Stimulated activated CD8-positive, alpha-beta memory T cell treated with anti-CD3 and anti-CD28 coated beads, Interleukin-2, amount 100 ng/mL, for 1 hour (primary cell): ENCODE measurements around the gene ESYT2.
"Not testable (repeated sequence)": the region's sequence is repeated elsewhere in the genome, so short reads cannot be mapped to it uniquely, and the experiment has no call there.

Source experiments
- DNase-seq, 2 donors: peaks; one replicate each; pipeline ENCODE4 v3.0.0-alpha.2; 2020; ENCODE audit warnings: low read depth in 2 of 2

ESYT2 gene

DNA sequence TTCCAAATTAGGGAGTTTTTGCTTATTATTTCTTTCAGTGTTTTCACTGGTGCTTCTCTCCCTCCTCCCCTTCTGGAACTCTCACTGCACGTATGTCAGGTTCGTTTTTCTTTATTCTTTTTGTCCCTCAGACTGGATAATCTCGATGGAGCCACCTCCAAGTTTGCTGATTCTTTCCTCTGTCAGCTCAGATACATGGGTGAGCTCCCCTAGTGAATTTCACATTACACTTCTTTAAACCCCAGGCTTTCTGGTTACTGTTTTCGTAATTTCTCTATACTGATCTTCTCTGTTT lies 103.9 kb downstream of the ESYT2 start:
- DNase-seq: no peak

DNA sequence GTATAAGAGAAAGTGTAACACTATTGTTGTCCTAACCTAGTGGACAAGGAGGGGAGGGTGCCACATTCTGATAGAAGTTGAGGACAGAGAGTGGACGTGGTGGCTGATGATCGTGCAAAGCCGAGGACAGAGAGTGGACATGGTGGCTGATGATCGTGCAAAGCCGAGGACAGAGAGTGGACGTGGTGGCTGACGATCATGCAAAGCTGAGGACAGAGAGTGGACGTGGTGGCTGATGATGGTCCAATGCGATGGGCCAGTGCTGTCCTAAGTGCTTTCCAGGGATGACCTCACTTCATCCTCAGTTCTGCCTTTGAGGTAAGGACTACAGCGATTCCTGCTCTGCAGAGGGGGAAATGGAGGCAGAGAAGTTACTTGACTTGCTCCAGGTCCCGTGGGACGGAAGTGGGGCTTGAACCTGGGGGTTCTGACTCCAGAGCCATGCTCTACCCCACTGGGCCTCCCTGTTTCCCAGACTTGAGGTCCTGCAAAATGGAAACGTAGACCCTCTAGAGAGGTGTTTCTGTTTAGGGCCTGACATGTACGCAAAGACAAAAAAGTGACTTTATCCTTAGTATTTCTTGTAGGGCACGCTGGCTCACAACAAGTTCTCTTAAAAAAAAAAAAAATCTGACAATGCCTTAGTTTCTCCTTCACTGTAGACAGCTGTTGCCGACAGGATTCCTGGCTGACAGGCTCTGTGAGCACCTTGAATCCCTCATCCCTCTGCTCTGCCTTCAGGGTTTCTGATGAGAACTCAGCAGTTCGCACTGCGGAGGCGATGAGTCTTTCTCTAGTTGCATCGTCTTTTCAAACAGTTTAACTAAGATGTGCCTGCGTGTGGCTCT lies 104.4 kb downstream of the ESYT2 start:
- no peak for DNase-seq

DNA sequence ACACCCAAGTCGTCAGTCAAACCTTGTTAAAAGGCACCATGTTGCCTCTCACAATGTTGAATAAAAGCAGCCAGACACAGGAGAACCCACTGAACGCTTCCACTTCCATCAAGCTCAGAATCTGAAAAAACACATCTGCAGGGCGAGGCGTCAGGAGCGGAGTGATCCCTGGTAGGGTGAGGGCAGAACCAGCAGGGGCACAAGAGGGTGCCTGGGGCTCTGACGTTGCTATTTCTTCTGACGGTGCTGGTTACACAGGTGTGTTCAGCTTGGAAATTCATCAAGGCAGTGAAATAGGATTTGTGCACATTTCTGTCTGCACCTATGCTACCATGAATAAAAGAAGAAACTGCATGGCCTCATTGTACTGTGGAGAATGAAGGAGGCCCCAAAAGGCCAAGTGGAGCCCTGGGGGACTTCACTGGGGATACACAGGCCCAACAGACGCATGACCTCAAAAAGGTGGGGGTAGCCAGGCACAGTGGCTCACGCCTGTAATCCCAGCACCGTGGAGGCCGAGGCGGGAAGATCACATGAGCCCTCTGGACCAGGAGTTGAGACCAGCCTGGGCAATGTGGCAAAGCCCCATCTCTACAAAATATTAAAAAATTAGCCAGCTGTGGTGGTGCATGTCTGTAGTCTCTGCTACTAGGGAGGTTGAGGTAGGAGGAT lies 105.5 kb downstream of the ESYT2 start:
- DNase-seq: no peak

DNA sequence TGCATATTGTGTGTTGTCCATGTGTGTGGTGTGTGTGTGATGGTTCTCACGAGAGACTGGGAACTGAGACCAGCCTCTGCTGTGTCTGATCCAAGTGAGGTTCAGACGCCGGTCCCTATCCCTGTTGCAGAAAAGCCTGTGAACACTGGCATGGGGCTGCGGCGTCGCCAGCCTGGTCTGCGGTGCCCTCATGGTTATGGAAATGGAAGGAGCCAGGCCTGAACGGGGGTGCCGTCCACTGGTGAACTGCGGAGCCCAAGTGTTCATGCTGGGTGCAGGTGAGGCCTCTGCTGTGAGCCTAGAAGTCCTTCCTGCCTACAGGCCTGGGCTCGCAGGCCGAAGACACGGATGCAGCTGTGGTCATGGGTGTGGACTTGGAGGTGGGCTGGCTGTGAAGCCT lies 106.0 kb downstream of the ESYT2 start:
- DNase-seq: no peak

DNA sequence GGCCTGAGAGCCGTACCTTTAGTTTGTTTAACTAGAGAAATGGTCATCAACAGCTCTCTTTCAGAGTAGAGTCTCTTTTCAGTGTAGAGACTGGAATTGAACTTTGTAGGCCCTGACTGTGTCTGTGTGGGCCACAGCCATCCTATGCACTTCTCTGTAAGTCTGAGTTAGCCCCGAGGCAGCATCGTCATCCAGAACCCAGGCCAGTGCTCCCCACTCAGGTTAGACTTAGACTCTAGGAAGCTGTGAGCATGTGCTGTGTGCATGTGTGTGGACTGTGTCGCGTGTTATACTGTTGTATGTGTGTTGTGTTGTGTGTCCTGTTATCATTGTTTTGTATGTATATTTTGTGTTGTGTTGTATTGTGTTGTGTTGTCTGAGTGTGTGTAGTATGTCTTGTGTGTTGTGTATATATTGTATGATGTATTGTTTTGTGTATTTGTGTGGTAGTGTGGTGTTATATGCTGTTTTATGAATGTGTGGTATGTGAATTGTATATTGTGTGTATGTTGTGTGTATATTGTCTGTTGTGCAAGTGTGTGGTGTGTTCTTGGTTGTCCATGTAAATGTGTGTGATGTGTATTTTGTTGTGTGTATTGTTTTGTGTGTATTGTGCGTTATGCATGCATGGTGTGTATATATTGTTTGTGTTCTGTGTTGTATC lies 106.6 kb downstream of the ESYT2 start:
- DNase-seq: no peak

DNA sequence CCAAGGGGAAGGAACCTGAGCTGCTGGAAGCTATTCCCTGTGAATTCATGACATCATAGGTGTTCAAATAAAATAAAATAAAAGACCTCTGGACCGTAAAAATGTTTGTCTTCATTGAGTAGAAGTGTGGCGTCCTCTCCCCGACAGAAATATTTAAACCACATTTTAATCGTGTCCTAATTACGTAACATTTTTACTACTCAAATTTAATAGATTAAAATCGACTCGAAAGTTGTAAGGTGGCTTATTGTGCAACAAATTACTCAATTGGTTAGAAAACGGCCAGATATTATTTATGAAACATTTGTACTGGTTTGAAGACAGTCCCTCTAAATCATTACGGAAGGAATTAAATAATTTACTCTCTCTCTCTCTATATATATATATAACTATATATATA lies 109.2 kb downstream of the ESYT2 start:
- DNase-seq: no peak

DNA sequence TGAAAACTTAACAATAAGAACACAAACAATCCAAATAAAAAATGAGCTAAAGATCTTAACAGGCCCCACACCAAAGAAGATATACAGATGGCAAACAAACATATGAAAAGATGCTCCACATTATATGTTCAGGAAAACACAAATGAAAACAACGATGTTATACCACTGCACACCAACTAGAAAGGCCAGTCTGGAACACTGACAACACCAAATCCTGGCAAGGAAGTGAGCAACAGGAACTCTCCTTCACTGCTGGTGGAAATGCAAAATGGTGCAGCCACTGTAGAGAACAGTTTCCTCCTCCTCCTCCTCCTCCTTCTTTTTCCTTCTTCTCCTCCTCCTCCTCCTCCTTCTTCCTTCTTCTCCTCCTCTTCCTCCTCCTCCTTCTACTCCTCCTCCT lies 112.5 kb downstream of the ESYT2 start:
- no peak for DNase-seq

DNA sequence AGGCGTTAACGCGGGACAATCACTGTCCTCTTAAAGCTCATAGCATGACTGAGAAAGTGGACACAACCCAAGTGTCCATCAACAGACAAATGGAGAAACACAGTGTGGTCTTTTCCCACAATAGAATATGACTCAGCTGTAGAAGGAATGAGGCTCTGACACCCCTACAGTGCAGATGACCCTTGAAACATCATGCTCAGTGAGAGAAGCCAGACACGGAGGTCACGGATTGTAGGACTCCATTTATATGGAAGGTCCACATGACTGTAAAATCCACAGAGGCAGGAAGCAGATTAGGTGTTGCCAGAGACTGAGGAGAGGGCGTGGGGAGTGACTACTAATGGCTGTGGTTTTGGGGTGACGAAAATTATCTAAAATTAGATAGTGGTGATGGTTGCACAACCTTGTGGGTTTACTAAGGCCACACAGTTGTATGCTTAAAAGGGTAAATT lies 118.6 kb downstream of the ESYT2 start:
- DNase-seq: no peak

DNA sequence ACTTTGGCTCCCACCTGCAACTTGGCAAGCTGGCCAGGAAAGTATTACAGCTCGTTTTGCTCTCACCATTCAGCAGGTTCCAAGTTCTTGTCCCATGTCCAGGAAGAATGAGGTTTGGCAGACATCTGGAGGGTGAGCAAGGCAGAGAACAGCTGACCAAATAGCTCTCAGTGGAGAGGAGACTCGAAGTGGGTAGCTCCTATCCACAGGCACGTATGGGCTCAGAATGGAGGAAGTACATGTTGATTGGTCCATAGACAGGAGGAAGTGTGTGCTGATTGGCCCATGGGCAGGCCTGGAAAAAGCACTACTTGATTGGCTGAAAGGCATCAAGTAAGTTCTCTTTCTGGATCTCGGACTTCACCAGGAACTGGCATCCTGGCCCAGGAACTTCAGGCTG lies 121.7 kb downstream of the ESYT2 start:
- no peak for DNase-seq

DNA sequence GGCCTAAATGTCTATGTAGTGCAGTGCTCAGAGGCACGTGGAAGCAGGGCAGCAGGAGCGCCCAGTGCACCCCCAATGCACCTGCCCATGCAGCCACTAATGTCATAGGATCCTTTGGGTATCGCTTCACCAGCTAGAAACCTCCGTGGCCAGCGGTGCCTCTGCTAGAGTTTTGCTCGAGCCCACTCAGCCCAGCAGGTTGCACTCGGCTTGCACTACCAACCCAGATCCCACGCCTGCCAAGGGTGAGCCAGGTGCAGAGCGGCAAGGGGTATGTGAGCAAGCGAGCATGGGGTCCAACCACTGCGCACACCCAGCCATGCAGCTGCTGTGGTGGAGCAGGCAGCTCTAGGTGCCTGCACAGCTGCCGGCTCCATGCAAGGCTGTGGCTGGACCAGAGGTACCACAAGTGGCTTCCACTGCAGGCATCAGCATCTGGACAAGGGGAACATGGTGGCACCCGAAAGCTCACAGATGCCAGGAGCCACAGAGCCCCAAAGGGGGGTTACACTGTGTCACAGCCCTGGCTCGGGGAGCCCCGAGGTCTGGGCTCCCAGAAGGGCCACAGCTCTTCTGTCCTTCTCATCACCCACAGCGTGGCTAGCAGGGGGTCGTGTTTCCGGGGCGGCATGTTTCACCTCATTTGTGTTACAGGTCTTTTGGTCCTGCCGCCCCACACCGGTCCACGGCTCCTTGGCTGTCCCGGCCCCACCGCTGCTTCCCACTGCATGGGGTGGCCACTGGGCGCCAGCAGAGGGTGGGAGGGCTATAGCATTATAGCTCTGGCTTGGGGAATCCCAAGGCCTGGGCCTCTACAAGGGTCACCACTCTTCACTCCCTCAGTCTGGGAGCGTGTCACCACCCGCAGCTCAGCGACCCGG lies 122.4 kb downstream of the ESYT2 start:
- no peak for DNase-seq

DNA sequence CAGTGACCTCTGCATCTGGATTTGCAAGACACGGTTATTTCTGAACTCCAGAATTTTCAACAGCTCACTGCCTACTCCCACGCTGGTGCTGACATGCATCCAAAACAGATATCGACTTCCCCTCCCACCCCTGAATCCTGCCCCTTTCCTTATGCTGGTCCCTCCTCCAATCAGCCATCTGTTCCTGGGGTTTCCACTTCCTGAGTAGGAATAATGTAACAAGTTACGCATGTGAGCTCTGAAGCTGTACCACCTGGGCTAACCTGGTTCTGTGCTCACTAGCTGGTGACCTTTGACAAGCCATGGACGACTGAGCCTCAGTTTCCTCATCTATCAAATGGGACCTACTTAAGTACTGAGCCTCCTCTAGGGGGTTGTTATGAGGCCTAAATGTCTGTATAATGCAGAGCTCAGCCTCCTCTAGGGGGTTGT lies 123.0 kb downstream of the ESYT2 start:
- no peak for DNase-seq

DNA sequence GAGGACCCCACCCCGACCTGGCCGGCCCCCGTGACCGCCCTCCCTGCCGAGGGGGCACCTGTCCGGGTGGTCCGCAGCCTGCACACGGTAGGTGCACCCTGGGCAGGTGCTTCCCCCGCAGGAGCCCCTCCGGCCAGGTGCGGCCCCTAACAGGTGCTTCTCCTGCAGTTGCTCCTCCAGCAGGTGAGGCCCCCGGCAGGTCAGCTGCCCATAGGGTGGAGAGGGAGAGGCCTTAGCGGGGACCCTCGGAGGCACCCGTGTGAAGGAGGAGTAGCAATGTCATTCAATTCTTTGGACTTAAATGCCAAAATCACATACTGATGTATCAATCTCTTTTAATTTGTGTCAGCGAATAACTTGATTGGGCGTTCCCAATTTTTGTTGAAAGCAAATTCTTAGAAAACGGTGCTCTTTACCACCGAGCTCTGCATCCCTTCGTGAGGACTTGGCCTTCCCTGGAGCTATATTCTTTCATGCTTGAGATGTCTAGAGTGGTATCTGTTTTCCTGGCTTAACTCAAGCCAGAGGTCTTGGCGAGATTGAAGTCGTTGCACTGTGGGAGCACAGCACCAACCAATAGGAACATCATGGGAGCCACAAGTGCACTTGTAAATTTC lies 124.0 kb downstream of the ESYT2 start:
- no peak for DNase-seq

DNA sequence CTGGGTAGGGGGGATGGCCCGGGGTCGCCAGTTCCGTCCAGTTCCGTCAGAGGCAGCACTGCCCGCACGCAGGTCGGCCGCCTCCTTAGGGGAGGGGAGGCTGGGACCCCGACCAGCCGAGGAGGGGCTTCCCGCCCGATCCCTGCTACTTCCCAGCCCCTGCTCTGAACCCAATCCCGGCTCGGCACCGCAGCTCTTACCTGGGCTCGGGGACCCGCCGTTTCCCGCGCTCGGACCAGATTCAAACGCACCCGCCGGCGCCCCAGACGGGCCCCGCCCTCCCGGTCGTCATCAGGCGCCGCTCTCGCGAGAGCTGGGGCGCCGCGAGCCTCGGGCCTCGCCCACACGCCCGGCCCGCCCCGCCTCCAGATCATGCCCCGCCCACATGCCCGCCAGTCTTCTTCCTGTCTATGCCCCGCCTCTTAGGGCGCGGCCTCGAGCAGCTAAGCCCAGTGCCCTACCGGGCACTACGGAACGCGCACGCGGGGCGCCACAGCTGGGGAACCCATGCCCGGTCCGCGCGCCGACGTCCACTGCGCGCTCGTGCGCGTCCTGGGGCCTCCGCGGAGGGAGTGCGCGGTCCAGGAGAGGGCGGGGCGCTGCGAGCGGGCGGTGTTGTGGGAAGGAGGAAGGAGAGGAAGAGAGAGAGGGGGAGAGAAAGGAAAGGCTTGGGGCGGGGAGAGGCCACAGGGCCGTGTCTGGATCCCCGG lies 124.6 kb downstream of the ESYT2 start, which contains the start of gene NCAPG2:
TSS of gene NCAPG2 (minus strand) at position 281 of the 710 bp plus-strand sequence. CDS start 2,905 bp downstream, outside the sequence.
- DNase-seq: peak; percentile 96 to 97

DNA sequence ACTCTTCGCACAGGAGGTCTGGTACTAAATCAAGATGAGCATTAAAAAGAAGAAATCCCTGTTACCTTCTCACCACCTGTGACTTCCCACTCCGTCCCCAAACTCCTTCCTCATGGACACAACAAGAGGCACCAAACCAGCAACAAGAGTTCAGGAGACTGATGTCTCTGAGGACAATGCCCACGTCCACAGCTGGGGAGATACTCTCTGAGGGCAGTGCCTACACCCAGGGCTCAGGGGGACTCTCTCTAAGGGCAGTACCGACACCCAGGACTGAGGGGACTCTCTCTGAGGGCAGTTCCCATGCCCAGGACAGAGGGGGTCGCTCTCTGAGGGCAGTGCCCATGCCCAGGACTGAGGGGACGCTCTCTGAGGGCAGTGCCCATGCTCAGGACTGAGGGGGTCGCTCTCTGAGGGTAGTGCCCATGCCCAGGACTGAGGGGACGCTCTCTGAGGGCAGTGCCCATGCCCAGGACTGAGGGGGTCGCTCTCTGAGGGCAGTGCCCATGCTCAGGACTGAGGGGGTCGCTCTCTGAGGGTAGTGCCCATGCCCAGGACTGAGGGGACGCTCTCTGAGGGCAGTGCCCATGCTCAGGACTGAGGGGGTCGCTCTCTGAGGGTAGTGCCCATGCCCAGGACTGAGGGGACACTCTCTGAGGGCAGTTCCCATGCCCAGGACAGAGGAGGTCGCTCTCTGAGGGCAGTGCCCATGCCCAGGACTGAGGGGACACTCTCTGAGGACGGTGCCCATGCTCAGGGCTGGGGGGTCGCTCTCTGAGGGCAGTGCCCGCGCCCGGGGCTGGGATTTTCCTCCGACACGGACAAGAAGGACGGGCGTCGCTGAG lies 125.4 kb downstream of the ESYT2 start:
- not testable (repeated sequence) for DNase-seq

DNA sequence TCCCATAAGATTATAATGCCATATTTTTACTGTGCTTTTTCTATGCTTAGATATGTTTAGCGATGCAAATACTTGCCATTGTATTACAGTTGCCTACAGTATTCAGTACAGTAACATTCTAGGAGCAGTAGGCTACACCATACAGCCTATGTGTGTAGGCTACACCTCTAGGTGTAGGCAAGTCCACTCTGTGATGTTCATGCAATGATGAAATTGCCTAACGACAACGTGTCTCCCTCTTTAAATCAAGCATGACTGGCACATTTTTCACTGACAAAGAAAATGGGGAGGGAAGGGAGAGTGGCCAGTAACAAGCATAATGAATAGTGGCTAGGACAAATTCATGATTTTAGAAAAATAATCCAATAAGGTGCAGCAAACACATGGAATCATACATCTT lies 126.4 kb downstream of the ESYT2 start:
- no peak for DNase-seq

DNA sequence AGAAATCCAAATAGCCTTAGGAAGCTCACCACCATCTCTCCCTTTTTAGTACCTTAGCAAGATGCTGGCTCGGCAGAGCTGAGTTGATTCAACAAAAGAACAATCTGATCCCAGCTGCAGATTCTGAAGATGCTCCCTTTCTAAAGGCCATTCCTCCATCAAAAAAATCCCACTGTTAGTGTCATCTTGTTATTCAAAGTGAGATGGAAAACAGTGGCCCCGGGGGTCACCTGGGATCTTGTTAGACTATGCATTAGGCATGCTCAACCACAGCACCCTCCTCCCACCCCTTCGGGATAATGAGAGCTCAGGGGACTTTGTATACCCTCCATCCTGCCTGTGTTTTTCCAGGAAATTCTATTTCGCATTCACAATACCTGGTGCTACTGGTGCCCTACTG lies 127.1 kb downstream of the ESYT2 start:
- no peak for DNase-seq

DNA sequence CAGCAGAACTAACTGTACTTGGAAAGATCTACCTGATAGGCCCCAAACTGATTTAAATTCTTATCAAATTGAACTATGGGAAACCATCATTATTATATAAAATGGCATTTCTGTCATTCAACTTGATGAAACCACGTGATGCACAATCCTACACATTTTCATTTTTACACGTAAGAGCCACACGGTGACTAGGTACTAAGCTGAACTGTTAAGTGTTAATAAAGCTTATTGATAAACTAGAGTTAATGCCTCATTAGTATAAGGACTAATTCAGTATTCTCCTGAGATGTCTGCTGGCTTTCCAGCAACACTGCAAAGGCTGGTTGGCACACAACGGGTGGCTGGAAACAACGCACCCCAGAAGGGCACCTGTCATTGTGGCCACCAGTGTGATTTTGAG lies 129.3 kb downstream of the ESYT2 start:
- DNase-seq: no peak

DNA sequence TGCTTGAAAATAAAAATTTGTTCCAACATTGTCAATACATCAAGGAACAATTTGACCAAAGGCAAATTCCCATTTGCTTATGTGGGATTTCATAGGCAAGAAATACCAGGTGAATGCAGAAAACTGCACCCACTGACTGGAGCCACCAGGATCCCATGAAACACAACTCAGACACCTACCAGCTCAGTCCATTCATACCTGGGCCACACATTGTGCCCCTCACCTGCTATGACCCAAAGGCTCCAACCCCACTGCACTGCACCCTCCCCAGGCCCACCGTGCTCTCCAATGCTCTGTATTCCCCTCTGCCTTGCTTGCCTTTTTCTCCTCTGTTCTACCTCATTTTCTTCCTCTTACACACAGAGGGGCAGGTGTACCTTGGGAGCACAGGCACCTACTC lies 130.0 kb downstream of the ESYT2 start:
- no peak for DNase-seq

DNA sequence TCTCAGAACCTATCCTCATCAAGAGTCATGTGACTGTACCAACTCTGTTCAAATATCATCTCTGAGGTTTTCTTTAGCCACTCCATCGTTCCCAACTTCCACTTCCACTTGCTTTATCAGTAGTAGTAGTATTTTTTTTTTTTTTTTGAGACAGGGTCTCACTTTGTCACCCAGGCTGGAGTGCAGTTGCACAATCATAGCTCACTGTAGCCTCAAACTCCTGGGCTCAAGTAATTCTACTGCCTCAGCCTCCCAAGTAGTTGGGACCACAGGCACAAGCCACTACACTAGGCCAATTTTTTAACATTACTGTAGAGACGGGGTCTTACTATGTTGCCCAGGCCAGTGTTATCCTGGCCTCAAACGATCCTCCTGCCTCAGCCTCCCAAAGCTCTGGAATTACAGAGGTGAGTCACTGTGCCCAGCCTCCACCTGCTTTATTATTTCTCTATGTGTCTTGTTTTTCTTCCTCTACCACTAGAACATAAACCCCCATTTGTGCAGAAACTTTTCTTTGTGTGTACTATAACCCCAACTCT lies 130.6 kb downstream of the ESYT2 start:
- DNase-seq: no peak
